ENCODE results near the gene NUDT1.

NUDT1 gene

DNA sequence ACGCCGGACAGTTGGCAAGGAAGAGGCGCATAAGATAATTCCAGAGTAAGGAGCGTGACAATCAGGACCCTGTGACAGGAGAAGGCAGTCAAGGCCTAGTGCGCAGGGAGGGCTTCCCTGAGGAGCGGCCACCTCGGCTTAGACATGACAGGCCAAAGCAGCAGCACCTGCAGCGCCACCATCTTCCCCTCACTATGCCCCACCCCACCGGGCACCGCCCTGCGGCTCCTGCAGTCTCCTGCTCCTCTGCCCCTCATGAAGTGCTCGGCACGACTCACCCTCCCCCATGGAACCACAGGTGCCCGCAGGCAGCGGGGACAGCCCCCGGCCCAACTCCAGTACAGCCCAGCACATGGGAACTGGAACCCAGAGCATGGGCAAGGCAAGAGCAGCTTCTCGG, 21.1 kb upstream of the NUDT1 start:
- in situ Hi-C loops (cut with HindIII; ENCODE audit: low sequenced_read_pairs), result no loop called here

DNA sequence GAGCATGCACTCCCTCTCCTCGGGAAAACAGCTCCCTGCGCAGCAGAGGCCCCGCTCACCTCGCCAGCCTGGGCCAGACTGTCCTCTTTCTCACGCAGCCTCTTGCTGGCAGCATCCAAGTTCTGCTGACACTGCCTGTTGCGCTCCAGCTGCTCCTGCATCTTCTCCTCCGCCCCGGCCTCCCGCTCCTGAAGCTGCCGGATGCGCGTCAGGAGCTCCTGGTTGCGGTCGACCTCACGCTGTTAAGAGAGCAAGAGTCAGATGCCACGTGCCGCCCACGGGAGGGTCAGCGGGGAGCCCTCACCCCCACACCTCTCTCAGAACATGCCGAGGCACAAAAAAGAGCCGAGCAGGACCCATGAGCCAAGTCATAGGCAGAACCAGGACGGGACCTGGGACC, 19.5 kb upstream of the NUDT1 start:
- in situ Hi-C loops (cut with HindIII; ENCODE audit: low sequenced_read_pairs), result no loop called here

- in situ Hi-C loops (cut with HindIII; ENCODE audit: low sequenced_read_pairs), result no loop called here
Measured at GRCh38 chr7:2223321-2223720, 18.7 kb upstream of the NUDT1 start.

GRCh38 chr7:2224491-2224928, 17.5 kb upstream of the NUDT1 start:
- in situ Hi-C loops (cut with HindIII; ENCODE audit: low sequenced_read_pairs), result no loop called here

GRCh38 chr7:2224934-2225333, 17.1 kb upstream of the NUDT1 start:
- in situ Hi-C loops (cut with HindIII; ENCODE audit: low sequenced_read_pairs), result no loop called here

GRCh38 chr7:2225336-2225735, 16.7 kb upstream of the NUDT1 start:
- in situ Hi-C loops (cut with HindIII; ENCODE audit: low sequenced_read_pairs), result no loop called here

GRCh38 chr7:2225830-2226229, 16.2 kb upstream of the NUDT1 start:
- in situ Hi-C loops (cut with HindIII; ENCODE audit: low sequenced_read_pairs), result no loop called here

DNA sequence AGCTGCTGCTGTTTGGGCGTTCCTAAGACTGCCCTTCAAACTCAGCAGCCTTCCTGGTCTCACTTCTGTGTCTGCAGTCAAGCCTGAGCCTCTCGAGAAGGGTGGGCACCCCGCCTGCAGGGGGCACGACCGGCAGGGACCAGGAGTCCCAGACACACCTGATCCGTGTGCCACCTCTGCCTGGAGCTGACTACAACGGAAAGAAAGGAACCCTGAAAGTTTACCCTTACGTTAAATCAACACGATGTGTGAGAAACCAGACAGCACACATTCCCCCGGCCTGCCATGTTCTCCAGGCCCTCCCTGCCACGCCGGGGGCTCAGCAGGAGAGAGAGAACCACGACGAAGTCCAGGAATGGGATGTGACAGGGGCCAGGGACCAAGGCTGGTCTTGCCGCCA, 14.3 kb upstream of the NUDT1 start:
- in situ Hi-C loops (cut with HindIII; ENCODE audit: low sequenced_read_pairs), result no loop called here

GRCh38 chr7:2228921-2229320, 13.1 kb upstream of the NUDT1 start:
- in situ Hi-C loops (cut with HindIII; ENCODE audit: low sequenced_read_pairs), result no loop called here

DNA sequence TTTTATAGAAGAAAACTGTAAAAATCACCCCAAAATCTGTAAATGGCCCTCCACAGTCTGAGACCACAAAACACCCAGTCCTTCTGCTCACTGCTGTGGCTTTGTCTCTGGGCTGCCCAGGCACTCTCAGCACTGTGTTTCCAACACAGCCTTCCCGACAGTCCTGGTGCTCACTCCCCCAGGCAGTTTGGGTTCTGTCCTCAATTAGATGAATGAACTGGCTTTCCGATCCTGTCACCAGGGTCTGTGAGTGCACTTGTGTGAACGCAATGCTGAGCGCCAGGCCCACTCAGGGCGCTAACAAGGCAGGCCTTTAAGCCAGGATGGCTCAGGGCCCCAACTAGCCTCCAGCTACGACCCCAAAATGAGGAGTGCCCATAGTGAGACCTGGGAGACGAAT, 12.6 kb upstream of the NUDT1 start:
- in situ Hi-C loops (cut with HindIII; ENCODE audit: low sequenced_read_pairs), result no loop called here

DNA sequence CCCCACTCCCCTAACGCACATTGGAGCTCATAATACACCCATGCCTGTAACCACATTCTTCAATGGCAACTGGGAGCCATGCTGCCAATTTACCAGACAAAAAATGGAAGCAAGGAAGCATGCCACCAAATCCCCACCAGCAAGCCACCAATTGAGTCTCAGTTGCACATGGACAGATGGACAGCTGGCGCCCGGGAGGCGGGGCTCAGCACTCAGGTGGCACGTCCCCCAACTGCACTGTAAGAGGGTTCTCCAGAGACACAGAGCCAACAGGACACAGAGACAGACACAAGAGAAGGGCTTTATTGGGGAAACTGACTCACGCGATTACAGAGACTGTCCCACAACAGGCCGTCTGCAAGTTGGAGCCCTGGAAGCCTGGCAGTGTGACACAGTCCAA, 11.8 kb upstream of the NUDT1 start:
- in situ Hi-C loops (cut with HindIII; ENCODE audit: low sequenced_read_pairs), result no loop called here

GRCh38 chr7:2230882-2231281, 11.1 kb upstream of the NUDT1 start:
- in situ Hi-C loops (cut with HindIII; ENCODE audit: low sequenced_read_pairs), result no loop called here

DNA sequence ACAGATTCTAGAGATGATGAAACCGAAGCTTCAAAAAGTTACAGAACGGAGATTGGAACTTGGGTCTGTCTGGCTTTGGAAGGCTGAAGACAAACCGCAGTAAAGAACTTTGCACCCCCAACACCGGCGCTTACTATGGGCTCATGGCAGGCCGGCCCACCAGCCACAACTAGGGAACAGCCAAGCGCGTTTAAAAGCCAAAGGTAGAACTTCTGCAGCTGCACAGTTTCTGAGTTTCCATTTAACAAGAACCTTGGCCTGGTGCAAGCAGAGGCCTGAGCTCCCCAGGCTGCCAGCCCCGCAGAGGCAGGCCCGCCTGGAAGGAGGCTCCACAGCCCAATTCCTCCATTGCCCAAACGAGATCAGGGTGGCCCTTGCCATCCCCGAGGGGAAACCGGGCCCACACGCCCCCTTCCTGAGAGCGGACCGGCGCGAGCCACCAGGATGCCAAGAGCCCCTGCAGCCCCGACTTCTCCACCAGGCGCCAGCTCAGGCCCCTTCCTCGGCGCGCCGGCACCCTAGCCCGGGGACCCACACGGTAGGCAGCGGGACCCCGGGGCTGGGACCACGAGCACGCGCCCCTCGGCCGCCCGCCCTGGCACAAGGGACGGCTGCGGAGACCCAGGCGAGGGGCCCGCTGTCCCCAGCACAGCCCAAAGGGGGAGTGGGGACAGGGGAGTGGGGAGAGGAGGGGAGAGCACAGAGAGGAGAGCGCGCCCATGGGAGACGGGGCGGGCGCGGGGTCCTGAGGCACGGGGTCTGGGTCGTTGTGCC, 9.8 kb upstream of the NUDT1 start:
- in situ Hi-C loops (cut with HindIII; ENCODE audit: low sequenced_read_pairs), result no loop called here

DNA sequence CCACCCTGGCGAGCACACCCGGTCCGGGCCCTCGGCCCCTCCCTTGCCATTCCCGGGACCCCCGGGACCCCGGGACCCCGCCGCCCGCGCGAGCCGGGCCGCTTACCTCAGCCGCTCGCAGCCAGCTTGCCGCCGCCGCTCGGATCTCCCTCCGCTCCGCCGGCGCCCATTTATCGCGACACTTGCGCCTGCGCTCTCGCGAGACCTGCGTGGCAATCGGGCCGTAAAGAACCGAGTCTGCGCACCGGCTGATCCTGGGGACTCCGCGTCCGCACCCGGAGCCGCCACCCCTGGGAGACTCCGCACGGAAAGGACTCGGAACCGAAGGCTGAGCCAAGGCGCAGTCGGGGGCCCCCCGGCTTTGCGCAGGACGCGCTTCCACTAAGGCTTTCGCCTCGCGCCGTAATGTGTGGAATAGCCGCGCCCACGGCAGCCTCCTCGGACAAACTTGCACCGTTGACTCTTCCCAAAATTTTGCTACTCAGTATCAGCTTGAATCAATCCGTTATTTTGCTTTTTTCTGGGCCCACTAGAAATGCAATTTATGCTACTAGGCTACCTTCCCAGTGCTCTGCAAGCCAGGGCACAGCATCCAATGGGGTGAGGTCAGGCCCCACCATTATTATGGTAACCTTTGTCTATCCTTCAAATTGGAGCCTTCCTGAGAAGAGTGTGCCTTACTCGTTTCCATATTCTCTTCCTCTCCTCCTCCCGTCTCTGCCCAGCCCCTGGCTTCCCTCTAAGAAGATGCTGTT, 9.1 kb upstream of the NUDT1 start, which contains the start of gene MAD1L1:
MAD1L1 (minus strand) TSS at position 180 of the 755 bp plus-strand sequence. CDS start 2,812 bp downstream, outside the sequence.
- in situ Hi-C loops (cut with HindIII; ENCODE audit: low sequenced_read_pairs), result no loop called here

DNA sequence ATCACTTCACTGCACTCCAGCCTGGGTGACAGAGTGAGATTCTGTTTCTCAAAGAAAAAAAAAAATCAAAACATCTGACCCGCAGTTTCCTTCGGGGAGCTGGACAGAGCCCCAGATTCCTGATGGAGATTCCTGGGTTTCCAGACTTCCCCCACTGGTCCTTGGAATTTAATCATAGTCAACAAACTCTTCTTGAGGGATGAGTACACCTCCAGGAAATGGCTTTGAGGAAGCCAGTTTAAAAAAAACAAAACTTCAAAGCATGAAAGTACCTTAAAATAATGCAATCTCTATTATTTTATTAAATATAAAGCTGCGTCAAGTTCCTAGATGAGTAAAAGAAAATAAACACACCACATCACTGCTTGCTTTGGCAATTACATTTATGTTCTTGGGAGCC, 8.1 kb upstream of the NUDT1 start:
- in situ Hi-C loops (cut with HindIII; ENCODE audit: low sequenced_read_pairs), result no loop called here

- in situ Hi-C loops (cut with HindIII; ENCODE audit: low sequenced_read_pairs), result no loop called here
Measured at GRCh38 chr7:2237109-2237602, 4.9 kb upstream of the NUDT1 start.

DNA sequence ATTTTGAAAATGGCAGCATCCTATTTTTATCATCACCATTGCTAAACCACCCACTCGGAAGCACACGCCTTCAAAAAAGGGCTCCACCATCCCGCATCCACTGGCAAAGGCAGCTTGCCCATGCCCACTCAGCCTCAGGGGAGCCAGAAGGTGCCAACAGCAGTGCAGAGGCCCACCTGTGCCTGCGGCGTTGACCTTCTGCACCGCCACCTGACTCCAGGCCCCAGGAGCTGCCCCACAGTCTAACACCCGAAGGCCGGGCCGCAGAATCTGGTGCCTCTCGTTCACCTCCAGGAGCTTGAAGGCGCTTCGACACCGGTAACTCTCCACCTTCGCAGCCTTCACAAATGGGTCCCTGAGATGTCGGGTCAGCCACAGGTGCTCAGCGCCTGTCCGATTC, 2.8 kb upstream of the NUDT1 start:
- in situ Hi-C loops (cut with HindIII; ENCODE audit: low sequenced_read_pairs), result no loop called here

GRCh38 chr7:2242541-2243429, 759 bp downstream of the NUDT1 start:
- in situ Hi-C loops (cut with HindIII; ENCODE audit: low sequenced_read_pairs), result no loop called here

- in situ Hi-C loops (cut with HindIII; ENCODE audit: low sequenced_read_pairs), result no loop called here
Measured at GRCh38 chr7:2243458-2243857, 1.4 kb downstream of the NUDT1 start.

DNA sequence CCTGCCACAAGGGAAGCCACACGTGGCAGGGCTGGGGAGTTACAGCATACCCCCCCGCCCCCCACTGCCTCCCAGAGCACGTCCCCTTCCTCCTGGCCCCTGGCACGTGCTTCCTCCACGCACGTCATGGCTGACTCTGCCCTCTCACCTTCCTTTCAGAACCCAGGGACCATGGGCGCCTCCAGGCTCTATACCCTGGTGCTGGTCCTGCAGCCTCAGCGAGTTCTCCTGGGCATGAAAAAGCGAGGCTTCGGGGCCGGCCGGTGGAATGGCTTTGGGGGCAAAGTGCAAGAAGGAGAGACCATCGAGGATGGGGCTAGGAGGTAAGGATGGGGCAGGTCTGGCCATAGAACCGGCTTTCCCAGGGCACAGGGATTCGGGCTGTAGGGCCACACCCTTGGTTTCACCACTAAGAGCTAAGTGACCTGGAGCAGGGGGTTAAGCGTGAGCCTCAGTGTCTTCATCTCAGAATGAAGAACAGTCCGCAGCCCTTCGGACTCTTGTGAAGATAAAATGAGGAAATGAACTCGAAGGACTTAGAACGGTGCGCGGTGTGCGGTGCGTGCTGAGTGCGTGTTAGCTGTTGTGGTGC, 2.5 kb downstream of the NUDT1 start:
- in situ Hi-C loops (cut with HindIII; ENCODE audit: low sequenced_read_pairs), result no loop called here

Data from endothelial cell of hepatic sinusoid (primary cell).